Peyer's patch (tissue), 4 donors: ENCODE data around the gene CMTM8.

Experiments
- POLR2A ChIP-seq, 2 donors: fragments of 450-650 bp; IDR thresholded peaks; one replicate each; pipeline ENCODE4 v1.5.1; 2017; ENCODE audit warnings: antibody characterized with exemption in 2 of 2, mild to moderate bottlenecking in 2 of 2, moderate library complexity in 2 of 2
- TF ChIP-seq, protein P1 (sequence below), 6 experiments: fragments of 450-650 bp in 4 of 6; fragments of 200-600 bp in 2 of 6; sonication (generic) in 1 of 6; IDR thresholded peaks; one replicate each; pipeline ENCODE4 v1.5.1; 2017 to 2019; ENCODE audit warnings: antibody characterized with exemption in 6 of 6, mild to moderate bottlenecking in 3 of 6, moderate library complexity in 1 of 6

DNA sequence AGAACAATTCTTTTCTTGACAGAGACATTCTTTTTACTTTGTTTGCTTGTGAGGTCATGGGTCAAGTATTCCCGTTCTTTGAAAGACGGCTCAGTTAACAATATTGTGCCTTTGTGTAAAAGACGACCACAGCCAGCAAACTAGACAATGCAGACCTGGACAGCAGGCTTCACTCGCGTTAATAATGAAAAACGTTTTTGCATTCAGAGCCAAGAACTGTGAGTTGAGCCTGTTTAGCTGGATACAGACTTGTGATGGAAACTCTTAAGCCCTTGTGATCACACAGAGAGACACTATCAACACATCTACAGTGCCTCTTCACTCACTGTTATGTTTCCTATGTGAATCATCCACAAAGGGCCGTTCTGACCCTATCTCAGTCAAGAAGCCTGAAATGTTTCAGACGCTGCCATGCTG, 115.9 kb downstream of the CMTM8 start:
- TF ChIP-seq, protein P1, sequence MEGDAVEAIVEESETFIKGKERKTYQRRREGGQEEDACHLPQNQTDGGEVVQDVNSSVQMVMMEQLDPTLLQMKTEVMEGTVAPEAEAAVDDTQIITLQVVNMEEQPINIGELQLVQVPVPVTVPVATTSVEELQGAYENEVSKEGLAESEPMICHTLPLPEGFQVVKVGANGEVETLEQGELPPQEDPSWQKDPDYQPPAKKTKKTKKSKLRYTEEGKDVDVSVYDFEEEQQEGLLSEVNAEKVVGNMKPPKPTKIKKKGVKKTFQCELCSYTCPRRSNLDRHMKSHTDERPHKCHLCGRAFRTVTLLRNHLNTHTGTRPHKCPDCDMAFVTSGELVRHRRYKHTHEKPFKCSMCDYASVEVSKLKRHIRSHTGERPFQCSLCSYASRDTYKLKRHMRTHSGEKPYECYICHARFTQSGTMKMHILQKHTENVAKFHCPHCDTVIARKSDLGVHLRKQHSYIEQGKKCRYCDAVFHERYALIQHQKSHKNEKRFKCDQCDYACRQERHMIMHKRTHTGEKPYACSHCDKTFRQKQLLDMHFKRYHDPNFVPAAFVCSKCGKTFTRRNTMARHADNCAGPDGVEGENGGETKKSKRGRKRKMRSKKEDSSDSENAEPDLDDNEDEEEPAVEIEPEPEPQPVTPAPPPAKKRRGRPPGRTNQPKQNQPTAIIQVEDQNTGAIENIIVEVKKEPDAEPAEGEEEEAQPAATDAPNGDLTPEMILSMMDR (IDR thresholded peaks at IDR 0.05), result no peak
- no peak for TF ChIP-seq POLR2A (IDR thresholded peaks at IDR 0.05)
